NB4 (cell line): ENCODE results near the gene RGS9BP.

ENCODE experiments used
- CTCF ChIP-seq: IDR thresholded peaks from one replicate; pipeline ENCODE4 v1.5.1; 2012; ENCODE audit warnings: low read depth, low read length
- MAX ChIP-seq: IDR thresholded peaks from 2 replicates; pipeline ENCODE4 v1.6.1; 2011; ENCODE audit warnings: low read depth, low read length
- MYC ChIP-seq: IDR thresholded peaks from 2 replicates; pipeline ENCODE4 v1.6.1; 2011; ENCODE audit warnings: low read depth, low read length
- POLR2A ChIP-seq: IDR thresholded peaks from 2 replicates; pipeline ENCODE4 v1.6.1; 2011; ENCODE audit warnings: mild to moderate bottlenecking; ENCODE audit not compliant: insufficient read length; ENCODE audit errors: extremely low read depth

GRCh38 chr19:32680986-32681385 lies 5.3 kb downstream of the RGS9BP start:
- TF ChIP-seq MYC: no peak
- no peak for TF ChIP-seq POLR2A
- TF ChIP-seq CTCF: no peak
- no peak for TF ChIP-seq MAX
